ENCODE measurements around the gene KRTAP3-1.
"Not testable (repeated sequence)": the region's sequence is repeated elsewhere in the genome, so short reads cannot be mapped to it uniquely, and the experiment has no call there.

- TF ChIP-seq CTCF, POLR2A (IDR thresholded peaks at IDR 0.05): not testable (repeated sequence)
These were observed 25.5 kb upstream of the KRTAP3-1 start, which contains the start of gene KRTAP1-3 for GRCh38 chr17:41034346-41034935.
